Skeletal muscle satellite cell (primary cell): Measurements from ENCODE around the gene CDH12.
"Not testable (repeated sequence)": the region's sequence is repeated elsewhere in the genome, so short reads cannot be mapped to it uniquely, and the experiment has no call there.

Experiments used
- H3K27me3 ChIP-seq: 2 replicates; pipeline ENCODE4 v1.7.0; 2013; ENCODE audit warnings: low read length; ENCODE audit not compliant: control insufficient read depth, insufficient read depth
- H3K36me3 ChIP-seq: 2 replicates; pipeline ENCODE4 v1.7.0; 2013; ENCODE audit warnings: mild to moderate bottlenecking, control low read depth, low read length; ENCODE audit not compliant: insufficient read depth
- H3K4me1 ChIP-seq: 2 replicates; pipeline ENCODE4 v1.7.0; 2013; ENCODE audit warnings: low read length; ENCODE audit not compliant: control insufficient read depth, insufficient read depth
- H3K4me2 ChIP-seq: 2 replicates; pipeline ENCODE4 v1.7.0; 2013; ENCODE audit warnings: mild to moderate bottlenecking, low read length
- H3K4me3 ChIP-seq: 2 replicates; pipeline ENCODE4 v1.7.0; 2013; ENCODE audit warnings: low read length
- H3K9ac ChIP-seq: 2 replicates; pipeline ENCODE4 v1.7.0; 2013; ENCODE audit warnings: mild to moderate bottlenecking, low read depth, low read length, moderate library complexity
- H3K9me3 ChIP-seq: replicated peaks from 2 replicates; pipeline ENCODE4 v1.7.0; 2013; ENCODE audit warnings: mild to moderate bottlenecking, control low read depth, low read length

CDH12 gene

GRCh38 chr5:22057012-22057411, 796.1 kb downstream of the CDH12 start:
- H3K36me3 ChIP-seq, result no peaks in the 10 kb centered on the region
- H3K4me3 ChIP-seq, result no peak overlapping the region
- no peaks in the 10 kb centered on the region for H3K27me3 ChIP-seq
- no peak overlapping the region for H3K4me2 ChIP-seq
- peaks cover 4% of the 10 kb centered on the region for H3K9me3 ChIP-seq
- no peaks in the 10 kb centered on the region for H3K4me1 ChIP-seq
- no peak overlapping the region for H3K9ac ChIP-seq

GRCh38 chr5:22056601-22057000, 796.5 kb downstream of the CDH12 start:
- no peaks in the 10 kb centered on the region for H3K27me3 ChIP-seq
- no peak overlapping the region for H3K4me3 ChIP-seq
- H3K36me3 ChIP-seq, result no peaks in the 10 kb centered on the region
- peaks cover 4% of the 10 kb centered on the region for H3K9me3 ChIP-seq
- H3K9ac ChIP-seq, result no peak overlapping the region
- no peaks in the 10 kb centered on the region for H3K4me1 ChIP-seq
- H3K4me2 ChIP-seq, result no peak overlapping the region

GRCh38 chr5:22053195-22053594, 799.9 kb downstream of the CDH12 start:
- no peak overlapping the region for H3K4me2 ChIP-seq
- H3K4me3 ChIP-seq, result no peak overlapping the region
- H3K27me3 ChIP-seq, result no peaks in the 10 kb centered on the region
- peaks cover 4% of the 10 kb centered on the region for H3K9me3 ChIP-seq
- no peaks in the 10 kb centered on the region for H3K4me1 ChIP-seq
- H3K36me3 ChIP-seq, result no peaks in the 10 kb centered on the region
- H3K9ac ChIP-seq, result no peak overlapping the region

GRCh38 chr5:22051881-22052280, 801.3 kb downstream of the CDH12 start:
- H3K27me3 ChIP-seq, result no peaks in the 10 kb centered on the region
- H3K4me1 ChIP-seq, result no peaks in the 10 kb centered on the region
- H3K36me3 ChIP-seq, result no peaks in the 10 kb centered on the region
- no peak overlapping the region for H3K4me2 ChIP-seq
- no peak overlapping the region for H3K9ac ChIP-seq
- peaks cover 4% of the 10 kb centered on the region for H3K9me3 ChIP-seq
- H3K4me3 ChIP-seq, result no peak overlapping the region

GRCh38 chr5:22050931-22051330, 802.2 kb downstream of the CDH12 start:
- Histone ChIP-seq H3K27me3 (no peaks in the 10 kb centered on the region), H3K4me2 (no peak overlapping the region), H3K4me3 (no peak overlapping the region), H3K4me1 (no peaks in the 10 kb centered on the region), H3K36me3 (no peaks in the 10 kb centered on the region), H3K9me3 (peaks cover 4% of the 10 kb centered on the region), H3K9ac (no peak overlapping the region)

GRCh38 chr5:22044229-22044628, 808.9 kb downstream of the CDH12 start:
- no peak overlapping the region for H3K9ac ChIP-seq
- H3K9me3 ChIP-seq, result peaks cover 5% of the 10 kb centered on the region
- no peak overlapping the region for H3K4me3 ChIP-seq
- H3K36me3 ChIP-seq, result no peaks in the 10 kb centered on the region
- H3K4me2 ChIP-seq, result no peak overlapping the region
- no peaks in the 10 kb centered on the region for H3K4me1 ChIP-seq
- H3K27me3 ChIP-seq, result no peaks in the 10 kb centered on the region

GRCh38 chr5:22036061-22036460, 817.1 kb downstream of the CDH12 start:
- Histone ChIP-seq H3K27me3 (no peaks in the 10 kb centered on the region), H3K4me3 (no peak overlapping the region), H3K4me1 (no peaks in the 10 kb centered on the region), H3K36me3 (no peaks in the 10 kb centered on the region), H3K9me3 (peaks cover 9% of the 10 kb centered on the region), H3K4me2 (no peak overlapping the region), H3K9ac (no peak overlapping the region)

GRCh38 chr5:22033066-22033465, 820.1 kb downstream of the CDH12 start:
- H3K9ac ChIP-seq, result no peak overlapping the region
- no peaks in the 10 kb centered on the region for H3K27me3 ChIP-seq
- no peak overlapping the region for H3K4me3 ChIP-seq
- no peaks in the 10 kb centered on the region for H3K4me1 ChIP-seq
- no peaks in the 10 kb centered on the region for H3K36me3 ChIP-seq
- H3K9me3 ChIP-seq, result no peaks in the 10 kb centered on the region
- H3K4me2 ChIP-seq, result no peak overlapping the region

GRCh38 chr5:22023784-22024183, 829.4 kb downstream of the CDH12 start:
- H3K4me2 ChIP-seq, result no peak overlapping the region
- no peak overlapping the region for H3K4me3 ChIP-seq
- H3K36me3 ChIP-seq, result no peaks in the 10 kb centered on the region
- H3K4me1 ChIP-seq, result no peaks in the 10 kb centered on the region
- no peaks in the 10 kb centered on the region for H3K9me3 ChIP-seq
- H3K27me3 ChIP-seq, result no peaks in the 10 kb centered on the region
- no peak overlapping the region for H3K9ac ChIP-seq

GRCh38 chr5:22012893-22013292, 840.3 kb downstream of the CDH12 start:
- not testable (repeated sequence) for H3K27me3 ChIP-seq, H3K9ac ChIP-seq, H3K36me3 ChIP-seq, H3K4me2 ChIP-seq, H3K4me1 ChIP-seq, H3K9me3 ChIP-seq, H3K4me3 ChIP-seq

- H3K9ac ChIP-seq, H3K9me3 ChIP-seq, H3K27me3 ChIP-seq, H3K4me3 ChIP-seq, H3K36me3 ChIP-seq, H3K4me1 ChIP-seq, H3K4me2 ChIP-seq: not testable (repeated sequence)
These were observed 842.3 kb downstream of the CDH12 start for GRCh38 chr5:22010808-22011207.

GRCh38 chr5:22001097-22001496, 852.0 kb downstream of the CDH12 start:
- not testable (repeated sequence) for H3K27me3 ChIP-seq, H3K4me2 ChIP-seq, H3K9ac ChIP-seq, H3K9me3 ChIP-seq, H3K36me3 ChIP-seq, H3K4me1 ChIP-seq, H3K4me3 ChIP-seq

GRCh38 chr5:21985799-21986198, 867.3 kb downstream of the CDH12 start:
- H3K9ac ChIP-seq, H3K36me3 ChIP-seq, H3K9me3 ChIP-seq, H3K4me1 ChIP-seq, H3K4me2 ChIP-seq, H3K4me3 ChIP-seq, H3K27me3 ChIP-seq: not testable (repeated sequence)
